ENCODE measurements around the gene ABCB4. TPM values are rescaled to one million over a fixed set of nuclear protein-coding genes. Genes with fewer than 3 reads are reported as not detected.
A peak's percentile ranks its signal among the peaks of the same experiment; 100 is the strongest.

The ABCB4 gene
- polyA plus RNA-seq, 1 experiment: 0.05 TPM

GRCh38 chr7:87482115-87482514 is 6.6 kb upstream of the ABCB4 start:
- TF ChIP-seq, protein P1, sequence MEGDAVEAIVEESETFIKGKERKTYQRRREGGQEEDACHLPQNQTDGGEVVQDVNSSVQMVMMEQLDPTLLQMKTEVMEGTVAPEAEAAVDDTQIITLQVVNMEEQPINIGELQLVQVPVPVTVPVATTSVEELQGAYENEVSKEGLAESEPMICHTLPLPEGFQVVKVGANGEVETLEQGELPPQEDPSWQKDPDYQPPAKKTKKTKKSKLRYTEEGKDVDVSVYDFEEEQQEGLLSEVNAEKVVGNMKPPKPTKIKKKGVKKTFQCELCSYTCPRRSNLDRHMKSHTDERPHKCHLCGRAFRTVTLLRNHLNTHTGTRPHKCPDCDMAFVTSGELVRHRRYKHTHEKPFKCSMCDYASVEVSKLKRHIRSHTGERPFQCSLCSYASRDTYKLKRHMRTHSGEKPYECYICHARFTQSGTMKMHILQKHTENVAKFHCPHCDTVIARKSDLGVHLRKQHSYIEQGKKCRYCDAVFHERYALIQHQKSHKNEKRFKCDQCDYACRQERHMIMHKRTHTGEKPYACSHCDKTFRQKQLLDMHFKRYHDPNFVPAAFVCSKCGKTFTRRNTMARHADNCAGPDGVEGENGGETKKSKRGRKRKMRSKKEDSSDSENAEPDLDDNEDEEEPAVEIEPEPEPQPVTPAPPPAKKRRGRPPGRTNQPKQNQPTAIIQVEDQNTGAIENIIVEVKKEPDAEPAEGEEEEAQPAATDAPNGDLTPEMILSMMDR (IDR thresholded peaks at IDR 0.05; ENCODE audit: low read depth, low read length): no peak
- CTCF ChIA-PET: no interaction called here
- no peak for DNase-seq (ENCODE audit: low read depth, low spot score)

GRCh38 chr7:87480386-87480785 is 4.9 kb upstream of the ABCB4 start:
- CTCF ChIA-PET: no interaction called here

More at GRCh38 chr7:87482115-87482514, 6.6 kb upstream of the ABCB4 start:
- no peak overlapping the region for H3K27ac ChIP-seq (ENCODE audit: low read depth, low read length)
- no peak overlapping the region for H3K4me3 ChIP-seq (ENCODE audit: low read depth, low read length)
- no peaks in the 10 kb centered on the region for H3K27me3 ChIP-seq (ENCODE audit: control insufficient read depth, insufficient read depth, low read length)
- POLR2A ChIA-PET: no interaction called here
- H3K9me3 ChIP-seq (ENCODE audit: control insufficient read depth, insufficient read depth, low read length): no peaks in the 10 kb centered on the region

GRCh38 chr7:87479951-87480350 is 4.5 kb upstream of the ABCB4 start:
- POLR2A ChIA-PET: no interaction called here
- TF ChIP-seq, protein P1 (IDR thresholded peaks at IDR 0.05; ENCODE audit: low read depth, low read length): no peak
- H3K4me3 ChIP-seq (ENCODE audit: low read depth, low read length): no peak overlapping the region
- DNase-seq (ENCODE audit: low read depth, low spot score): no peak
- H3K27me3 ChIP-seq (ENCODE audit: control insufficient read depth, insufficient read depth, low read length): peaks cover 4% of the 10 kb centered on the region
- no peak overlapping the region for H3K27ac ChIP-seq (ENCODE audit: low read depth, low read length)
- CTCF ChIA-PET: no interaction called here
- no peaks in the 10 kb centered on the region for H3K9me3 ChIP-seq (ENCODE audit: control insufficient read depth, insufficient read depth, low read length)

More at GRCh38 chr7:87480386-87480785, 4.9 kb upstream of the ABCB4 start:
- H3K9me3 ChIP-seq (ENCODE audit: control insufficient read depth, insufficient read depth, low read length): no peaks in the 10 kb centered on the region
- TF ChIP-seq, protein P1 (IDR thresholded peaks at IDR 0.05; ENCODE audit: low read depth, low read length): no peak
- H3K27me3 ChIP-seq (ENCODE audit: control insufficient read depth, insufficient read depth, low read length): no peaks in the 10 kb centered on the region
- H3K4me3 ChIP-seq (ENCODE audit: low read depth, low read length): no peak overlapping the region
- H3K27ac ChIP-seq (ENCODE audit: low read depth, low read length): no peak overlapping the region
- no peak for DNase-seq (ENCODE audit: low read depth, low spot score)
- POLR2A ChIA-PET: no interaction called here

DNA sequence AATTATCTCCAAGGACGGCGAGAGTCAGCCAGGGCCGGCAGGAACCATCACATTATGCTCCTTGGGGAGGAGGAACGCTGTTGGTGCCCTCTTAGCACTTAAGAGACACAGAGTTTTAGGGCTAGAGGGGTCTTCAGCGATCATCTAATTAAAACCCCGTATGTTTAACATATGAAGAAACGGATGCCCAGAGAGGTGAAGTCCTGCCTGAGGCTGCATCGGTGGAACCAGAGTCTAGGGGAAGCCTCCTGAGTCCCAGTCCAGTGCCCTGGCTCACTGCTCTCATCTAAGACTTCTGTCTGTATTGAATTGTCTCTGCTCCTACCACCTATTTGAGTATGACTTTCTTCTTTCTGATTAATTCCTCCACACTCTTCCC is 688 bp upstream of the ABCB4 start:
- TF ChIP-seq, protein P1 (IDR thresholded peaks at IDR 0.05; ENCODE audit: low read depth, low read length): no peak
- POLR2A ChIA-PET: no interaction called here
- Histone ChIP-seq H3K27me3 (ENCODE audit: control insufficient read depth, insufficient read depth, low read length) (peaks cover 15% of the 10 kb centered on the region), H3K9me3 (ENCODE audit: control insufficient read depth, insufficient read depth, low read length) (no peaks in the 10 kb centered on the region), H3K4me3 (ENCODE audit: low read depth, low read length) (no peak overlapping the region), H3K27ac (ENCODE audit: low read depth, low read length) (no peak overlapping the region)
- CTCF ChIA-PET: no interaction called here
- DNase-seq (ENCODE audit: low read depth, low spot score): no peak

- no peak overlapping the region for H3K27ac ChIP-seq (ENCODE audit: low read depth, low read length)
- ChIA-PET POLR2A (no interaction called here), CTCF (no interaction called here)
- no peak for DNase-seq (ENCODE audit: low read depth, low spot score)
- TF ChIP-seq, protein P1 (IDR thresholded peaks at IDR 0.05; ENCODE audit: low read depth, low read length): no peak
- peaks cover 15% of the 10 kb centered on the region for H3K27me3 ChIP-seq (ENCODE audit: control insufficient read depth, insufficient read depth, low read length)
- H3K9me3 ChIP-seq (ENCODE audit: control insufficient read depth, insufficient read depth, low read length): no peaks in the 10 kb centered on the region
- H3K4me3 ChIP-seq (ENCODE audit: low read depth, low read length): peak overlapping the region; percentile 31
Observed at GRCh38 chr7:87474533-87475358, 734 bp downstream of the ABCB4 start.

Data from AG04450 (cell line).